Cardiac muscle cell (in vitro differentiated cells and primary cell): ENCODE data around the gene TMEM151B. TPM values are rescaled to one million over a fixed set of nuclear protein-coding genes. Genes with fewer than 3 reads are reported as not detected.

Experiments
- DNase-seq, 2 donors: peaks; one replicate each; pipeline versions ENCODE4 v3.0.0 to v3.0.0-alpha.2; 2010 to 2017; ENCODE audit warnings: low read depth in 1 of 2, low spot score in 1 of 2
- H3K27ac ChIP-seq: fragments of 200-600 bp; sonication (generic); 2 replicates; pipeline ENCODE4 v1.5.1; 2016
- H3K27me3 ChIP-seq: fragments of 200-600 bp; sonication (generic); 2 replicates; pipeline ENCODE4 v1.6.0; 2016; ENCODE audit warnings: control low read depth
- H3K36me3 ChIP-seq: fragments of 200-600 bp; sonication (generic); 2 replicates; pipeline ENCODE4 v1.5.1; 2016; ENCODE audit warnings: control low read depth
- H3K4me1 ChIP-seq: fragments of 200-600 bp; sonication (generic); 2 replicates; pipeline ENCODE4 v1.8.1; 2017; ENCODE audit warnings: low read depth, mild to moderate bottlenecking, mixed run types
- H3K4me3 ChIP-seq: fragments of 200-600 bp; sonication (generic); 2 replicates; pipeline ENCODE4 v1.5.1; 2016; ENCODE audit warnings: mild to moderate bottlenecking
- H3K9me3 ChIP-seq: fragments of 200-600 bp; sonication (generic); 2 replicates; pipeline ENCODE4 v1.5.1; 2017; ENCODE audit warnings: low read depth, mild to moderate bottlenecking, control low read depth
- CTCF ChIP-seq: IDR thresholded peaks from 2 replicates; pipeline ENCODE4 v1.5.1; 2012; ENCODE audit warnings: low read depth, mild to moderate bottlenecking, low read length
- polyA plus RNA-seq: library from polyadenylated mRNA; unstranded; fragments of >200 nt; fragmentation: Nextera tagmentation; extraction: Ambion mirVana; gene quantifications from 2 replicates; pipeline ENCODE4 v1.2.1, GENCODE V29; 2016
- total RNA-seq: library from RNA; depleted of rRNA; stranded (reverse); fragments of >200 nt; gene quantifications from 2 replicates; pipeline ENCODE4 v1.2.3, GENCODE V29; 2016

TMEM151B gene
- total and polyA plus RNA-seq, 2 experiments from 2014 or later, result 0.21 to 0.29 TPM

GRCh38 chr6:44271914-44272313, 1.7 kb downstream of the TMEM151B start:
- Histone ChIP-seq H3K27me3 (peaks cover 45% of the 10 kb centered on the region), H3K4me1 (peaks cover 3% of the 10 kb centered on the region)

GRCh38 chr6:44272529-44272928, 2.3 kb downstream of the TMEM151B start:
- Histone ChIP-seq H3K9me3 (no peaks in the 10 kb centered on the region), H3K27me3 (peaks cover 51% of the 10 kb centered on the region), H3K4me1 (peaks cover 3% of the 10 kb centered on the region), H3K4me3 (no peak overlapping the region), H3K27ac (no peak overlapping the region), H3K36me3 (no peaks in the 10 kb centered on the region)
- no peak for TF ChIP-seq CTCF
- no peak for DNase-seq

More at GRCh38 chr6:44271914-44272313, 1.7 kb downstream of the TMEM151B start:
- Histone ChIP-seq H3K27ac (no peak overlapping the region), H3K9me3 (no peaks in the 10 kb centered on the region), H3K36me3 (no peaks in the 10 kb centered on the region), H3K4me3 (no peak overlapping the region)
- no peak for TF ChIP-seq CTCF
- no peak for DNase-seq

DNA sequence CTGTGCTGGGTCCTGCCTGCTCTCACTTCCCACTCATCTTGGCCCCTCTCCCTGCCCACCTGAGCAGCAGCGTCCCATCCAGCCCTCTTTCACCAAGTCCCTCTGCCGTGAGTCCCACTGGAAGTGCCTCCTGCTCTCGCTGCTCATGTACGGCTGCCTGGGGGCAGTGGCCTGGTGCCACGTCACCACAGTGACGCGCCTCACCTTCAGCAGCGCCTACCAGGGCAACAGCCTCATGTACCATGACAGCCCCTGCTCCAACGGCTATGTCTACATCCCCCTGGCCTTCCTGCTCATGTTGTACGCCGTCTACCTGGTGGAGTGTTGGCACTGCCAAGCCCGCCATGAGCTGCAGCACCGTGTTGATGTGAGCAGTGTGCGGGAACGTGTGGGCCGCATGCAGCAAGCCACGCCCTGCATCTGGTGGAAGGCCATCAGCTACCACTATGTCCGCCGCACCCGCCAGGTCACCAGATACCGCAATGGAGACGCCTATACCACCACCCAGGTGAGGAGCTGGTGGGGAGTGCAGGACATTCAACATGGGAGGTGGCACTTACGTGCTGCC, 2.8 kb downstream of the TMEM151B start:
- H3K36me3 ChIP-seq, result no peaks in the 10 kb centered on the region
- no peaks in the 10 kb centered on the region for H3K9me3 ChIP-seq
- H3K4me1 ChIP-seq, result peaks cover 3% of the 10 kb centered on the region
- peaks cover 57% of the 10 kb centered on the region for H3K27me3 ChIP-seq
- no peak for DNase-seq
- H3K27ac ChIP-seq, result no peak overlapping the region
- TF ChIP-seq CTCF, result no peak
- no peak overlapping the region for H3K4me3 ChIP-seq

DNA sequence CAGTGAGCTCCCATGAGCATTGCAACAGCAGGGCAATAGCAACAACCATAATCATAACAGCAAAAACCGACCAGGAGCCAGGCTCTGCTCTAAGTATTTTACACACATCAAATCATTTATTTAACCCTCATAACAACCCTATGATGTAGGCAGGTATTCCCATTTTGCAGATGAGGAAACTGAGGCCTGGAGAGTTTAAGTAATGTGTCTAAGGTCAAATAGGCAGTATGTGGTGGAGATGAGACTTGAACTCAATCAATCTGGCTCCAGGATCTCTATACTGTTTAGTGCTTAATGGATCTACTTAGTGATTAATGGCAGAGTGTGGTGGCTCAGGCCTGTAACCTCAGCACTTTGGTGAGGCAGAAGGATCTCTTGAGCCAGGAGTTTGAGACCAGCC, 3.4 kb downstream of the TMEM151B start:
- Histone ChIP-seq H3K4me1 (no peaks in the 10 kb centered on the region), H3K9me3 (no peaks in the 10 kb centered on the region), H3K27me3 (peaks cover 53% of the 10 kb centered on the region), H3K36me3 (no peaks in the 10 kb centered on the region), H3K27ac (no peak overlapping the region), H3K4me3 (no peak overlapping the region)
- DNase-seq, result no peak
- no peak for TF ChIP-seq CTCF

GRCh38 chr6:44275271-44275748, 5.1 kb downstream of the TMEM151B start:
- H3K36me3 ChIP-seq, result no peaks in the 10 kb centered on the region
- H3K27me3 ChIP-seq, result peaks cover 45% of the 10 kb centered on the region
- no peaks in the 10 kb centered on the region for H3K9me3 ChIP-seq
- no peak overlapping the region for H3K4me3 ChIP-seq
- H3K27ac ChIP-seq, result no peak overlapping the region
- no peak for DNase-seq
- no peak for TF ChIP-seq CTCF
- no peaks in the 10 kb centered on the region for H3K4me1 ChIP-seq
